ENCODE results near the gene ZNF473. TPM values are rescaled to one million over a fixed set of nuclear protein-coding genes. Genes with fewer than 3 reads are reported as not detected.

Gene ZNF473
- total RNA-seq, result 1 to 10 TPM; 5.9 to 7.6 TPM

DNA sequence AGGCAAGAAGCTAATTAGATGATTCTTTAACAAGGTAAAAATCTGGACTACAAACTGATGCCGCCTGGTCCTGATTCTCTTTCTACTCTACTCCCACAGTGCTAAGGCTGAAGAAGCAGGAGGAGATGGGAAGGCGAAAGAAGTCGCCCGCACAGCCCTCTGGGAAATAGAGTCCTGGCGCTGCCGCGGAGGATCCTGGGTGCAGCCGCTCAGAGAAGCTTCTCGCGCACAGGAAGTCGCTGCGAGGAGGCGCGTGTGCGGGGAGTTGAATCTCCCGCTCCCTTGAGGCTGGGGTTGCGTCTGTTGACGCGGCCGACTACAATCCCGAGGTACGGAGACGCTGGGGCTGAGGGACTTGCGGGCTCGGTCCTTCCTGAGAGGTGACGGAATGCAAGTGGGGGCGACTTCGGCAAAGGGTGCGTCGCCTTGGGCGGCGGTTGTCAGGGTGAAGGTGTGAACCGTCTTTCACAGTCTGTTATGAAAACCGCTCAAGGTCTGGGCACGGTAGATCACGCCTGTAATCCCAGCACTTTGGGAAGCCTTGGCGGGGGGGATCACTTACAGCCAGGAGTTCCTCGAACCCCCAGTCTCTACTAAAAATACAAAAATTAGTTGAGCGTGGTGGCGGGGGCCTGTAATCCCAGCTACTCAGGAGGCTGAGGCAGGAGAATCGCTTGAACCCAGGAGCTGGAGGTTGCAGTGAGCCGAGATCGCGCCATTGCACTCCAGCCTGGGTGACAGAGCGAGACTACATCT, at the start of gene ZNF473:
Gene ZNF473, plus strand, starts transcription at position 212 of the 756 bp plus-strand sequence. CDS start 5,078 bp downstream, outside the sequence.
- H3K9ac ChIP-seq (ENCODE audit: low read depth in 2 of 2, low read length in 2 of 2), result peak within 1 kb of the TSS; percentile 85 to 94
- H3K27me3 ChIP-seq, result no peaks in the 10 kb centered on the region
- no peaks in the 10 kb centered on the region for H3K36me3 ChIP-seq
- no peaks in the 10 kb centered on the region for H3K9me3 ChIP-seq
- TF ChIP-seq CTCF (IDR thresholded peaks at IDR 0.05), result no peak
- peak; percentile 95 for DNase-seq
- peak within 1 kb of the TSS; percentile 96 for H3K27ac ChIP-seq
- H3K4me1 ChIP-seq, result peaks cover 15% of the 10 kb centered on the region
- peak within 1 kb of the TSS; percentile 96 for H3K4me3 ChIP-seq
- intact Hi-C loops (cut with DNase I), result no loop called here

DNA sequence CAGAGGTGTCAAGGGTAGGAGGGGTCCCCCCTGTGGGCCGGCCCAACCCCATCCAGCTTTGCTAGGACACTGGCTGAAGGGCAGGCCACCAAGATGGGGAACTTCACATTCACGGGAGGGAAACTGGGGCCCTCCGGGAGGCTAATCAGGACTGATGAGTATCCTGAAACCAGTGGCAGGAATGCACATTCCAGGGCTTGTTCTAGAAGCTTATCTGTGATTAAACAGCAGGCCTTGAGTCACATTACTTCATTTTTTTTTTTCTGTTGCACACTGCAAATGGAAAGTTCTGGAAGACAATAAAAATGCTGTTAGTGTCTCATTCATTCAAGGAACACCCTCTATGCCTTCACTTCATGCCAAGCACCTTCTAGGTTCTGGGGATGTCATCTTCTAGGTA, 49.3 kb upstream of the ZNF473 start:
- no peaks in the 10 kb centered on the region for H3K9me3 ChIP-seq
- no peak overlapping the region for H3K27ac ChIP-seq
- intact Hi-C loops (cut with DNase I), result no loop called here
- no peaks in the 10 kb centered on the region for H3K36me3 ChIP-seq
- H3K9ac ChIP-seq (ENCODE audit: low read depth in 2 of 2, low read length in 2 of 2), result no peak overlapping the region
- no peak for TF ChIP-seq CTCF (IDR thresholded peaks at IDR 0.05)
- no peaks in the 10 kb centered on the region for H3K27me3 ChIP-seq
- H3K4me1 ChIP-seq, result no peaks in the 10 kb centered on the region
- H3K4me3 ChIP-seq, result no peak overlapping the region
- no peak for DNase-seq

DNA sequence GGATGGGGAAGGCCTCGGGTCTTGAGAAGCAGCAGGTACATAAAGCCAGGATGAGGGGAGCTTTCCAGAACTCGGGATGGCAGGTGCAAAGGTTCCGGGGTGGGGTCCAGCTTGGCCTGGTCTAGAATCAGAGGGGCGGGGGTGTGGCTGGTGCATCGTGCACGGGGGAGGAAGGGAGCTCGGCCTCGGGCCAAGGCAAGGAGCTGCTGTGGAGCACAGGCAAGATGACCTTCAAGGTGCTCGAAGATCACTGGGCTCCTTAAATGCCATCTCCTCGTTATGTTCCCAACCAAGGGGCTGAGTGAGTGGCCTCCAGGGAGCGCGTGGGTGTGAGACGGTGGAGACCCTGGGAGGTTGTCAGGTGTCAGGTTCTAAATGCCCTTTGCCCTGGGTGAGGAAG, 48.7 kb upstream of the ZNF473 start:
- intact Hi-C loops (cut with DNase I), result no loop called here
- Histone ChIP-seq H3K9ac (ENCODE audit: low read depth in 2 of 2, low read length in 2 of 2) (no peak overlapping the region), H3K27me3 (no peaks in the 10 kb centered on the region), H3K4me1 (no peaks in the 10 kb centered on the region), H3K27ac (no peak overlapping the region), H3K4me3 (no peak overlapping the region), H3K36me3 (no peaks in the 10 kb centered on the region), H3K9me3 (no peaks in the 10 kb centered on the region)
- no peak for TF ChIP-seq CTCF (IDR thresholded peaks at IDR 0.05)
- DNase-seq, result no peak

GRCh38 chr19:49977881-49978280, 47.9 kb upstream of the ZNF473 start:
- Histone ChIP-seq H3K4me1 (no peaks in the 10 kb centered on the region), H3K27ac (no peak overlapping the region), H3K27me3 (no peaks in the 10 kb centered on the region), H3K9ac (ENCODE audit: low read depth in 2 of 2, low read length in 2 of 2) (no peak overlapping the region), H3K9me3 (no peaks in the 10 kb centered on the region), H3K36me3 (no peaks in the 10 kb centered on the region), H3K4me3 (no peak overlapping the region)
- no peak for DNase-seq
- intact Hi-C loops (cut with DNase I), result no loop called here
- TF ChIP-seq CTCF (IDR thresholded peaks at IDR 0.05), result no peak

DNA sequence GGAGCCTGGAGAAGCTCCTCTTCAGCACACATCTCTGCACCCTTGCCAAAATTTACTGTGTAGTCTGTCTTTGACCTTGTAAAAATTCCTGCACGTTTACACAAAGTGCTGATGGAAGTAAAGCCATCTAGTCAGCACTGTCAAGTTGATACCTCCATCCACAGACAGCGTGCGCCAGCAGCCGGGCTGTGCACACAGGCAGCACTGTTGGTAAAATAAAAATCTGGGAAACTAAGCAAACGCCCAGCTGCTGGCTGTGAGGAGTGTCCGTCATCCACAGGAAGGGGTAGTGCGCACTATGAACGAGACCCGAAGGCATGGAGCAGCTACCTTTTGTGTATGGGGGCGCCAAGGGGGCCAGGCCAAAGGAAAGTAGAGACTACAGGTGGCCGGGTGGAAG, 47.5 kb upstream of the ZNF473 start:
- Histone ChIP-seq H3K4me3 (no peak overlapping the region), H3K9ac (ENCODE audit: low read depth in 2 of 2, low read length in 2 of 2) (no peak overlapping the region), H3K36me3 (no peaks in the 10 kb centered on the region), H3K9me3 (no peaks in the 10 kb centered on the region), H3K27ac (no peak overlapping the region), H3K4me1 (no peaks in the 10 kb centered on the region), H3K27me3 (no peaks in the 10 kb centered on the region)
- DNase-seq, result no peak
- TF ChIP-seq CTCF (IDR thresholded peaks at IDR 0.05), result no peak
- intact Hi-C loops (cut with DNase I), result no loop called here
